HepG2 (cell line): ENCODE data around the gene UNC79.

Source experiments
- CEBPB ChIP-seq: IDR thresholded peaks from 2 replicates; pipeline ENCODE4 v1.6.1; 2011; ENCODE audit warnings: low read depth, low read length, improper control_type of control experiment, borderline replicate concordance
- ELF1 ChIP-seq: sonication (generic); formaldehyde crosslinking; IDR thresholded peaks from 2 replicates; pipeline ENCODE4 v1.4.0; 2020; ENCODE audit warnings: missing genetic modification reagents
- FOXJ3 ChIP-seq: sonication (generic); formaldehyde crosslinking; IDR thresholded peaks from 2 replicates; pipeline ENCODE4 v1.4.0; 2020; ENCODE audit warnings: missing genetic modification reagents, mild to moderate bottlenecking, borderline replicate concordance
- HDAC2 ChIP-seq: sonication (generic); formaldehyde crosslinking; IDR thresholded peaks from 2 replicates; pipeline ENCODE4 v1.4.0; 2020; ENCODE audit warnings: missing genetic modification reagents
- HDAC6 ChIP-seq: fragments of 200-600 bp; sonication (generic); IDR thresholded peaks from 2 replicates; pipeline ENCODE4 v1.7.0; 2017; ENCODE audit warnings: mild to moderate bottlenecking, antibody characterized with exemption, low read length, low read depth
- RAD21 ChIP-seq: fragments of 450-650 bp; formaldehyde crosslinking; IDR thresholded peaks from 2 replicates; pipeline ENCODE4 v1.5.0; 2020; ENCODE audit warnings: mild to moderate bottlenecking
- SMAD3 ChIP-seq: sonication (generic); formaldehyde crosslinking; IDR thresholded peaks from 2 replicates; pipeline ENCODE4 v1.4.0; 2020; ENCODE audit warnings: missing genetic modification reagents
- SP1 ChIP-seq, 2 experiments: fragments of 450-650 bp in 1 of 2; sonication (generic) in 1 of 2; formaldehyde crosslinking in 1 of 2; IDR thresholded peaks; 2 replicates each; pipeline versions ENCODE4 v1.4.0 to v1.6.1; 2016 to 2020; ENCODE audit warnings: missing genetic modification reagents in 1 of 2
- YY1 ChIP-seq: IDR thresholded peaks from 2 replicates; pipeline ENCODE4 v1.6.1; 2011; ENCODE audit warnings: low read length, low read depth, moderate library complexity, mild to moderate bottlenecking; ENCODE audit not compliant: insufficient read depth, insufficient replicate concordance
- ZBTB7A ChIP-seq: sonication (generic); formaldehyde crosslinking; IDR thresholded peaks from 2 replicates; pipeline ENCODE4 v1.8.0; 2022; ENCODE audit warnings: mild to moderate bottlenecking, missing genetic modification reagents
- ZFP37 ChIP-seq: sonication (generic); formaldehyde crosslinking; IDR thresholded peaks from 2 replicates; pipeline ENCODE4 v1.4.0; 2020; ENCODE audit warnings: missing genetic modification reagents, borderline replicate concordance
- ZNF501 ChIP-seq: sonication (generic); formaldehyde crosslinking; IDR thresholded peaks from 2 replicates; pipeline ENCODE4 v1.5.1; 2020; ENCODE audit warnings: mild to moderate bottlenecking, moderate library complexity, missing genetic modification reagents
- TF ChIP-seq, protein P1 (sequence below): sonication (generic); formaldehyde crosslinking; IDR thresholded peaks from 2 replicates; pipeline ENCODE4 v1.5.0; 2020; ENCODE audit warnings: mild to moderate bottlenecking, missing genetic modification reagents, moderate library complexity
- TF ChIP-seq, protein P2 (sequence below): sonication (generic); formaldehyde crosslinking; IDR thresholded peaks from 2 replicates; pipeline ENCODE4 v1.5.0; 2020; ENCODE audit warnings: mild to moderate bottlenecking, missing genetic modification reagents

DNA sequence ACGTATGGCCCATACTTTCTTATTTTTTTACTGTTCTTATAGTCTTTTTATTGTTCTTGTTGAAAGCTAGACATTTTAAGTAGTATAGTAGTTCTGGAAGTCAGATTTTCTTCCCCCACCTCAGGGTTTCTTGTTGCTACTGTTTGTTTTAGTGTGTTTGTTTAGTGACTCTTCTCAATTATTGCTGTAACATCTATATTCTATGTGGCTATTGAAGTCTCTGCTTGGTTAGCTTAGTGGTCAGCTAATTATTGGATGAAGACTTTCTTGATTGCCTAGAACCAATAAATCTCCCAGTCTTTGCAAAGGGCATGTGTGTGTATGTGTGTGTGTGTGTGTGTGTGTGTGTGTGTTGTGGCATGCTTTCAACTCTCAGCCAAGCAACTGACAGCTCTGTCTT lies 34.3 kb upstream of the UNC79 start:
- TF ChIP-seq, protein P1, sequence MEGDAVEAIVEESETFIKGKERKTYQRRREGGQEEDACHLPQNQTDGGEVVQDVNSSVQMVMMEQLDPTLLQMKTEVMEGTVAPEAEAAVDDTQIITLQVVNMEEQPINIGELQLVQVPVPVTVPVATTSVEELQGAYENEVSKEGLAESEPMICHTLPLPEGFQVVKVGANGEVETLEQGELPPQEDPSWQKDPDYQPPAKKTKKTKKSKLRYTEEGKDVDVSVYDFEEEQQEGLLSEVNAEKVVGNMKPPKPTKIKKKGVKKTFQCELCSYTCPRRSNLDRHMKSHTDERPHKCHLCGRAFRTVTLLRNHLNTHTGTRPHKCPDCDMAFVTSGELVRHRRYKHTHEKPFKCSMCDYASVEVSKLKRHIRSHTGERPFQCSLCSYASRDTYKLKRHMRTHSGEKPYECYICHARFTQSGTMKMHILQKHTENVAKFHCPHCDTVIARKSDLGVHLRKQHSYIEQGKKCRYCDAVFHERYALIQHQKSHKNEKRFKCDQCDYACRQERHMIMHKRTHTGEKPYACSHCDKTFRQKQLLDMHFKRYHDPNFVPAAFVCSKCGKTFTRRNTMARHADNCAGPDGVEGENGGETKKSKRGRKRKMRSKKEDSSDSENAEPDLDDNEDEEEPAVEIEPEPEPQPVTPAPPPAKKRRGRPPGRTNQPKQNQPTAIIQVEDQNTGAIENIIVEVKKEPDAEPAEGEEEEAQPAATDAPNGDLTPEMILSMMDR (CRISPR knock-in tag): no peak
- TF ChIP-seq SMAD3 (CRISPR knock-in tag) (no peak), YY1 (no peak), ZNF501 (CRISPR knock-in tag) (no peak), ZFP37 (CRISPR knock-in tag) (no peak), ZBTB7A (CRISPR knock-in tag) (no peak), SP1 (IDR thresholded peaks at IDR 0.05) (no peak), SP1 (CRISPR knock-in tag; IDR thresholded peaks at IDR 0.05) (no peak), CEBPB (no peak), HDAC2 (no peak), RAD21 (CRISPR knock-in tag) (no peak), ELF1 (CRISPR knock-in tag) (no peak), HDAC6 (no peak), FOXJ3 (CRISPR knock-in tag) (no peak)
- TF ChIP-seq, protein P2, sequence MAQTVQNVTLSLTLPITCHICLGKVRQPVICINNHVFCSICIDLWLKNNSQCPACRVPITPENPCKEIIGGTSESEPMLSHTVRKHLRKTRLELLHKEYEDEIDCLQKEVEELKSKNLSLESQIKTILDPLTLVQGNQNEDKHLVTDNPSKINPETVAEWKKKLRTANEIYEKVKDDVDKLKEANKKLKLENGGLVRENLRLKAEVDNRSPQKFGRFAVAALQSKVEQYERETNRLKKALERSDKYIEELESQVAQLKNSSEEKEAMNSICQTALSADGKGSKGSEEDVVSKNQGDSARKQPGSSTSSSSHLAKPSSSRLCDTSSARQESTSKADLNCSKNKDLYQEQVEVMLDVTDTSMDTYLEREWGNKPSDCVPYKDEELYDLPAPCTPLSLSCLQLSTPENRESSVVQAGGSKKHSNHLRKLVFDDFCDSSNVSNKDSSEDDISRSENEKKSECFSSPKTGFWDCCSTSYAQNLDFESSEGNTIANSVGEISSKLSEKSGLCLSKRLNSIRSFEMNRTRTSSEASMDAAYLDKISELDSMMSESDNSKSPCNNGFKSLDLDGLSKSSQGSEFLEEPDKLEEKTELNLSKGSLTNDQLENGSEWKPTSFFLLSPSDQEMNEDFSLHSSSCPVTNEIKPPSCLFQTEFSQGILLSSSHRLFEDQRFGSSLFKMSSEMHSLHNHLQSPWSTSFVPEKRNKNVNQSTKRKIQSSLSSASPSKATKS (CRISPR knock-in tag): no peak
